Subcutaneous abdominal adipose tissue (tissue), 5 donors: ENCODE measurements around the gene RNU5D-1.
"Not testable (repeated sequence)": the region's sequence is repeated elsewhere in the genome, so short reads cannot be mapped to it uniquely, and the experiment has no call there.

Experiments
- H3K27ac ChIP-seq: one replicate; pipeline ENCODE4 v1.7.0; 2013; ENCODE audit warnings: low read depth, mild to moderate bottlenecking, inconsistent platforms, low read length, moderate library complexity
- H3K27me3 ChIP-seq, 5 donors: one replicate each; pipeline ENCODE4 v1.7.0; 2013; ENCODE audit warnings: low read length in 5 of 5, inconsistent platforms in 1 of 5; ENCODE audit not compliant: control insufficient read depth in 5 of 5, insufficient read depth in 4 of 5
- H3K36me3 ChIP-seq, 5 donors: one replicate each; pipeline ENCODE4 v1.7.0; 2013; ENCODE audit warnings: low read length in 5 of 5; ENCODE audit not compliant: control insufficient read depth in 5 of 5, insufficient read depth in 5 of 5
- H3K4me1 ChIP-seq, 5 donors: one replicate each; pipeline ENCODE4 v1.7.0; 2013; ENCODE audit warnings: low read length in 5 of 5, mild to moderate bottlenecking in 3 of 5, moderate library complexity in 1 of 5; ENCODE audit not compliant: control insufficient read depth in 5 of 5, insufficient read depth in 5 of 5
- H3K4me3 ChIP-seq, 5 donors: one replicate each; pipeline ENCODE4 v1.7.0; 2013; ENCODE audit warnings: low read length in 5 of 5, low read depth in 1 of 5
- H3K9ac ChIP-seq, 5 donors: one replicate each; pipeline ENCODE4 v1.7.0; 2013; ENCODE audit warnings: low read length in 5 of 5, mild to moderate bottlenecking in 4 of 5, moderate library complexity in 3 of 5
- H3K9me3 ChIP-seq, 5 donors: one replicate each; pipeline ENCODE4 v1.7.0; 2013; ENCODE audit warnings: low read length in 5 of 5; ENCODE audit not compliant: control insufficient read depth in 5 of 5
- donor health status: healthy.
- donor health status: healthy.
- donor health status: healthy.
- donor health status: healthy.
- donor health status: healthy.

Gene RNU5D-1

GRCh38 chr1:44766421-44766820, 35.5 kb upstream of the RNU5D-1 start:
- not testable (repeated sequence) for H3K36me3 ChIP-seq

GRCh38 chr1:44760876-44761275, 29.9 kb upstream of the RNU5D-1 start:
- no peaks in the 10 kb centered on the region for H3K4me1 ChIP-seq

More at GRCh38 chr1:44766421-44766820, 35.5 kb upstream of the RNU5D-1 start:
- not testable (repeated sequence) for H3K9ac ChIP-seq, H3K27me3 ChIP-seq, H3K9me3 ChIP-seq, H3K4me3 ChIP-seq, H3K4me1 ChIP-seq, H3K27ac ChIP-seq

GRCh38 chr1:44759077-44759476, 28.1 kb upstream of the RNU5D-1 start:
- no peaks in the 10 kb centered on the region for H3K27me3 ChIP-seq
- no peaks in the 10 kb centered on the region for H3K36me3 ChIP-seq
- H3K9me3 ChIP-seq: no peaks in the 10 kb centered on the region
- no peak overlapping the region for H3K27ac ChIP-seq
- no peaks in the 10 kb centered on the region for H3K4me1 ChIP-seq
- no peak overlapping the region for H3K4me3 ChIP-seq
- H3K9ac ChIP-seq: no peak overlapping the region

More at GRCh38 chr1:44760876-44761275, 29.9 kb upstream of the RNU5D-1 start:
- Histone ChIP-seq H3K27me3 (no peaks in the 10 kb centered on the region), H3K4me3 (no peak overlapping the region), H3K36me3 (no peaks in the 10 kb centered on the region), H3K9me3 (no peaks in the 10 kb centered on the region), H3K27ac (no peak overlapping the region), H3K9ac (no peak overlapping the region)

- Histone ChIP-seq H3K9me3 (no peaks in the 10 kb centered on the region), H3K9ac (no peak overlapping the region), H3K27ac (no peak overlapping the region), H3K27me3 (no peaks in the 10 kb centered on the region), H3K4me1 (no peaks in the 10 kb centered on the region), H3K36me3 (no peaks in the 10 kb centered on the region), H3K4me3 (no peak overlapping the region)
Observed at GRCh38 chr1:44757420-44757819, 26.4 kb upstream of the RNU5D-1 start.

GRCh38 chr1:44747878-44748277, 16.9 kb upstream of the RNU5D-1 start:
- Histone ChIP-seq H3K9me3 (no peaks in the 10 kb centered on the region), H3K9ac (no peak overlapping the region), H3K36me3 (no peaks in the 10 kb centered on the region), H3K27ac (no peak overlapping the region), H3K27me3 (no peaks in the 10 kb centered on the region), H3K4me1 (no peaks in the 10 kb centered on the region), H3K4me3 (no peak overlapping the region)

GRCh38 chr1:44743211-44743610, 12.2 kb upstream of the RNU5D-1 start:
- Histone ChIP-seq H3K27me3 (no peaks in the 10 kb centered on the region), H3K9ac (no peak overlapping the region), H3K4me1 (peaks cover 4 to 14% (median 9%) of the 10 kb centered on the region in 5 donors), H3K27ac (no peak overlapping the region), H3K36me3 (no peaks in the 10 kb centered on the region), H3K9me3 (no peaks in the 10 kb centered on the region), H3K4me3 (no peak overlapping the region)

- Histone ChIP-seq H3K27me3 (no peaks in the 10 kb centered on the region), H3K4me3 (peak overlapping the region; percentile 75 to 93 (median 77)), H3K4me1 (peaks cover 4 to 14% (median 9%) of the 10 kb centered on the region in 5 donors), H3K9me3 (no peaks in the 10 kb centered on the region), H3K9ac (peak overlapping the region in 2 of 5 donors; percentile 54 to 80), H3K27ac (peak overlapping the region; percentile 93), H3K36me3 (no peaks in the 10 kb centered on the region)
Observed at GRCh38 chr1:44740179-44740617, 9.2 kb upstream of the RNU5D-1 start.

- no peaks in the 10 kb centered on the region for H3K36me3 ChIP-seq
- peak within 1 kb of the TSS; percentile 75 to 87 (median 80) for H3K9ac ChIP-seq
- no peaks in the 10 kb centered on the region for H3K27me3 ChIP-seq
- H3K9me3 ChIP-seq: no peaks in the 10 kb centered on the region
- H3K4me1 ChIP-seq: peaks cover 4 to 14% (median 9%) of the 10 kb centered on the region in 5 donors
- peak within 1 kb of the TSS; percentile 75 to 93 (median 77) for H3K4me3 ChIP-seq
- H3K27ac ChIP-seq: peak within 1 kb of the TSS; percentile 93
Observed at GRCh38 chr1:44739307-44740178, 8.6 kb upstream of the RNU5D-1 start, which contains the start of gene KIF2C. KIF2C (plus strand) TSS chr1:44739837; CDS start chr1:44739933, 96 bp downstream.

GRCh38 chr1:44738953-44739306, 8.0 kb upstream of the RNU5D-1 start:
- not testable (repeated sequence) for H3K36me3 ChIP-seq, H3K27me3 ChIP-seq, H3K9me3 ChIP-seq
- Histone ChIP-seq H3K4me3 (peak overlapping the region; percentile 75 to 93 (median 77)), H3K4me1 (peaks cover 4 to 14% (median 9%) of the 10 kb centered on the region in 5 donors), H3K27ac (peak overlapping the region; percentile 93), H3K9ac (peak overlapping the region; percentile 75 to 87 (median 80))

- Histone ChIP-seq H3K9me3 (no peaks in the 10 kb centered on the region), H3K4me1 (peaks cover 4 to 15% (median 9%) of the 10 kb centered on the region in 5 donors), H3K27me3 (no peaks in the 10 kb centered on the region), H3K9ac (no peak overlapping the region), H3K27ac (no peak overlapping the region), H3K36me3 (no peaks in the 10 kb centered on the region), H3K4me3 (no peak overlapping the region)
Observed at GRCh38 chr1:44735992-44736391, 5.0 kb upstream of the RNU5D-1 start.
